LNCaP clone FGC (cell line): ENCODE measurements around the gene ZNF275.
"Not testable (repeated sequence)": the region's sequence is repeated elsewhere in the genome, so short reads cannot be mapped to it uniquely, and the experiment has no call there.

Experiments used
- DNase-seq: peaks from one replicate; pipeline ENCODE4 v3.0.0-alpha.2; 2011; ENCODE audit warnings: low read depth
- H3K4me3 ChIP-seq: 2 replicates; pipeline ENCODE4 v1.5.1; 2011; ENCODE audit warnings: mild to moderate bottlenecking, low read depth, low read length, control low read depth
- TF ChIP-seq, protein P1 (sequence below): IDR thresholded peaks from 2 replicates; pipeline ENCODE4 v1.5.1; 2012; ENCODE audit warnings: mild to moderate bottlenecking; ENCODE audit not compliant: control insufficient read depth, insufficient read depth; ENCODE audit errors: extremely low read depth

ZNF275 gene

DNA sequence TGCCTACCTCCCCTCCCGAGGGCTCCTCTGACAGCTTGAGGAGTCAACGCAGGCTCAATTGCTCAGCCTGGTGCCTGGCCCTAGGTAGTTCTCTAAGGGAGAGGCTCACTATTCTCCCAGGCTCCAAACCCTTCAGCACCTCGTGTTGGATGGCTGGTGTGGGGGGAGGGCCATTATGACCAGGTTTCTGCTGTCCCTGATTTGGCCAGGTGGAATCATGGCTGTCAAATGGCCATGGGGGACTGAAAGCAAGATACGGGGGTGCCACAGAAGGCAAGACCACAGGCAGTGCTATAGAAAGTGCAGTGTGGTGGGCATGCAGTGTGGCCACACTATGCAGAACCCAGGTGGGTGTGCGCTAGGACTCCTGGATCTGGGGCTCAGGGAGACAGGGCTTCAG, 21.9 kb upstream of the ZNF275 start:
- no peak for DNase-seq
- TF ChIP-seq, protein P1, sequence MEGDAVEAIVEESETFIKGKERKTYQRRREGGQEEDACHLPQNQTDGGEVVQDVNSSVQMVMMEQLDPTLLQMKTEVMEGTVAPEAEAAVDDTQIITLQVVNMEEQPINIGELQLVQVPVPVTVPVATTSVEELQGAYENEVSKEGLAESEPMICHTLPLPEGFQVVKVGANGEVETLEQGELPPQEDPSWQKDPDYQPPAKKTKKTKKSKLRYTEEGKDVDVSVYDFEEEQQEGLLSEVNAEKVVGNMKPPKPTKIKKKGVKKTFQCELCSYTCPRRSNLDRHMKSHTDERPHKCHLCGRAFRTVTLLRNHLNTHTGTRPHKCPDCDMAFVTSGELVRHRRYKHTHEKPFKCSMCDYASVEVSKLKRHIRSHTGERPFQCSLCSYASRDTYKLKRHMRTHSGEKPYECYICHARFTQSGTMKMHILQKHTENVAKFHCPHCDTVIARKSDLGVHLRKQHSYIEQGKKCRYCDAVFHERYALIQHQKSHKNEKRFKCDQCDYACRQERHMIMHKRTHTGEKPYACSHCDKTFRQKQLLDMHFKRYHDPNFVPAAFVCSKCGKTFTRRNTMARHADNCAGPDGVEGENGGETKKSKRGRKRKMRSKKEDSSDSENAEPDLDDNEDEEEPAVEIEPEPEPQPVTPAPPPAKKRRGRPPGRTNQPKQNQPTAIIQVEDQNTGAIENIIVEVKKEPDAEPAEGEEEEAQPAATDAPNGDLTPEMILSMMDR = no peak
- no peak overlapping the region for H3K4me3 ChIP-seq

DNA sequence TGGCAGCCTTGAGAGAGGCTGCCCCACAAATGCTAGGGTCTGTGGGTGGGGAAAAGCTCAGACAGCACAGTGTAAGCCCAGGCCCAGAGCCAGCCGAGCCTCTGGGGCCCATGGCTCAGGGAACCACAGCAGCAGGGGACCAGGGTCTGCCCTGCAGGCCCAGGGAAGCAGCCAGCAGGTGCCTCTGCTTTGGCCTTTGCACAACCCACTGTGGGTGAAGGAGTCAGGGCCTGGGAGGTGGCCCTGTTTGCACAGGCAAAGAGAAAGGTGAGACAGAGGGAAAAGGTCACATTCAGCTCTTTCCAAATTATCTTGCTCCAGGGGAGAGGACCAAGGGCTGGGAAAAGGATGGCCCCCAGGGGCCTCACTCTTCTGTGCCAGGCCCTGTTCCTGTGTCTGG, 21.1 kb upstream of the ZNF275 start:
- no peak overlapping the region for H3K4me3 ChIP-seq
- TF ChIP-seq, protein P1 = no peak
- no peak for DNase-seq

DNA sequence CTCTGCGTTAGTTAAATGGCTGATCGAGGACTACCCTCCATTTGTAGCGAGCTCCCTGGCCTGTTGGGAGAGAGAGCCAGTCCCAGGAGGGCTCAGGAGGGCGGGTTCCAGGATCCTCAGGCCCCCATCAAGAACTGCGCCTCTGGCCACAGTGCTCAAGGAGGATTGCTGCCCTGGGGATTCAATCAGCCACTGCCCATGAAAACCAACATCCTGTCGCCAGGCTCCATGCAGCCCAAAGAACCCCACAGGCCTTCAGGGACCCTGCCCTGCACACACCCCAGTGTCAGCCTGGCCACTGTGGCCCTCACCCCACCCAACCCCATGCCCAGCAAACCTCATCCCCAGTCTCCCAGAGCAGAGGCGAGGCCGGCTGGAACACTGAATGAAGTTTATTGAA, 16.6 kb upstream of the ZNF275 start:
- no peak overlapping the region for H3K4me3 ChIP-seq
- DNase-seq = no peak
- TF ChIP-seq, protein P1 = no peak

DNA sequence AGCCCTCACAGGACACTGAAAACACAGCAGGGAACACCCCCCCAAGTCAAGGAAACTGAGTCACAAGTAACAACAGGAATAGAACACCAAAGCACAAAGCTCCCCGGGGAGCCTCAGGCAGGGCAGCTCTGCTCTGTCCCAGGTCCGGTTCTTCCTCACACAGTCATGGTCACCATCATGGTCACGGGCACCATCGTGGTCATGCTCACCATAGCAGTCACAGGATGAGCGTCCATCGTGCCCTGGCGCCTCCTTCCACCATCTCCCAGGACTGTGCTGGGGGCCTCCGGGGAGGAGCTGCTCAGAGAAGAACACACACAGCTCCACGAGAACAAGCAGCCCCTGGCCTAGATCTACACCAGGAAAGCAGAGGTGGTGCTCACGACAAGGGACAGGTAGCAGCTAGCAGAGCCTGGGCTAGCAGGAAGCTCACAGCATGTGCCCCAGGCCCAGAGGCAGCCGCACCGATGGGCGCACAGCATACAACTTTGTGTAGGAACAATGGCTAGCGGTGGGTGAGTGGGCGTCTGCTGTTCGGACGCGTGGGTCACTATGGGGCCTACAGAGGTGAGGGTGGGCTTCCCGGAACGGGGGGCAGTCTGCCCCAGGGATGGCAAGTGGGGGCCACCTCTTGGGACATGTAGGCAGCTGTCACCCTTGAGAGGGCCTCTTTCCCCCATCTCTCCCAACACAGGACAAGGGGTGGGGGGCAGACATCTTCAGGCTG, 15.8 kb upstream of the ZNF275 start:
- no peak overlapping the region for H3K4me3 ChIP-seq
- no peak for DNase-seq
- TF ChIP-seq, protein P1 = no peak

DNA sequence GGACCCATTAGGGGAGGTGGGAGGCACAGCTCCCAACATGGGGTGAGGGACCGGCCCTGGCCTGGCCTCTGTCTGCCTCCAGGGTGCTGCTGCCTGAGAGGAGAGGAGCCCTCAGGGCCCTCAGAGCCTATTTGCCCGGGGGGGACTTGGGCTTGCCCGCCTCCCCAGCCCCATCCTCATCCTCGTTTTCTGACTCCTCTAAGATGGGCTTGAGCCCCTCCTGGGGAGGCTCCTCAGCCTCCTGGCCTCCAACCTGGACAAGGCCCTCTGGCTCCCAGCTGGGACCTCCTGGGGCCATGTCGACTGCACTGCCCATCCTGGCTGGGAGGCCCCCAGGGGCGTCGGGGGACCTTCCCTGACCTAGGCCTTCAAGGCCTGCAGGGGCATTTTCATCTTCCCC, 15.1 kb upstream of the ZNF275 start:
- no peak overlapping the region for H3K4me3 ChIP-seq
- no peak for DNase-seq
- TF ChIP-seq, protein P1 = no peak

DNA sequence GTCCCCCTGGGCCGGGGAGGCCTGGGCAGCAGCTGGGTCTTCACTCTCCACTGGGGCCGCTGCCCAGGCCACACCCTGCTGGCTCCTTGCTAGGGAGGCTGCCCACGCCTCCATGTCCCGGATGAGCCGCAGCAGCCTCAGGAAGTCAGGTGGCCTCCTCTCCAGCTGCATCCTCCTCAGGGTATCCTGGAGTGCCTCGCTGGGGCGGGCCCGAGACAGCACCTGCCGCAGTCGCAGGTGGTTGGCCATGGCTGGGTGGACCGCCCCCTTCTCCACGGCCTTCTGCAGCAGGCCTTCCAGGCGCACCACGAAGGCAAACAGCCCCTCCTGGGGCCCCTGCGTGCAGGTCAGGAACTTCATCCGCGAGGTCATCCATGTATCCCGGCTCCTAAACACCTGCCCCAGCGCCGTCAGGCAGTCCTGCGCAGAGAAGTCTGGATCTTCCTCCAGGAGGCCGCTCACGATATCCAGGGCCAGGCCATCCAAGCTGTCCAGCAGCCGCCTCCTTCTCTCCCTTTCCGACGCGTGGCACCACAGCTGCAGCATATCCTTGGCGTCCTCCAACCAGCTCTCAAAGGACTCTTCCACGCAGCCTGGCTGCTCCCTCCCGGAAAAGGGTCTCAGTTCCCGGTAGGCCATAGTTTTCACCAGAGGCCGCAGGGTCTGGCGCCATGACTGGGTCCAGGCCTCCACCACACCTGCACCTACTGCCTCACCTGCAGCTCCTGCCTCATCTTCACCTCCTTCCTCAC, 14.5 kb upstream of the ZNF275 start:
- TF ChIP-seq, protein P1 = no peak
- no peak overlapping the region for H3K4me3 ChIP-seq
- no peak for DNase-seq

DNA sequence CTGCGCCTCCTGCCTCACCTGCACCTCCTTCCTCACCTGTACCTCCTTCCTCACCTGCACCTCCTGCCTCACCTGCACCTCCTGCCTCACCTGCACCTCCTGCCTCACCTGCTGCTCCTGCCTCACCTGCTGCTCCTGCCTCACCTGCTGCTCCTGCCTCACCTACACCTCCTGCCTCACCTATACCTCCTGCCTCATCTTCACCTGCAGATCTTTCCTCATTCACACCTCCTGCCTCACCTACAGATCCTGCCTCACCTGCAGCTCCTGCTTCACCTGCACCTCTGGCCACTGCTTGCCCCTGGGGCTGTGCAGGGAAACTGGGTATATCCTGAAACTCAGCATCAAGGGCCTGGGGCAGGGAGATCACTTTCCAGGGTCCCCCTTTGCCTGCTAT, 13.9 kb upstream of the ZNF275 start:
- DNase-seq, H3K4me3 ChIP-seq: not testable (repeated sequence)
